ENCODE measurements around the gene MX2.

MX2 gene

GRCh38 chr21:41425588-41425953, 63.7 kb downstream of the MX2 start:
- H3K4me3 ChIP-seq (ENCODE audit: control insufficient read depth, low read depth, low read length) = peak overlapping the region; percentile 51
- no peak for DNase-seq (ENCODE audit: low read depth)
- no peak for TF ChIP-seq CTCF (conservative IDR thresholded peaks at IDR 0.05; ENCODE audit: control insufficient read depth, insufficient read depth, low read depth, low read length)

- H3K4me3 ChIP-seq (ENCODE audit: control insufficient read depth, low read depth, low read length) = peak within 1 kb of the TSS; percentile 51
- DNase-seq (ENCODE audit: low read depth) = peak; percentile 30
- TF ChIP-seq CTCF (conservative IDR thresholded peaks at IDR 0.05; ENCODE audit: control insufficient read depth, insufficient read depth, low read depth, low read length) = no peak
These were observed 64.3 kb downstream of the MX2 start, which contains the start of gene MX1 for GRCh38 chr21:41425954-41426675. Gene MX1, plus strand, starts transcription at chr21:41426239. Its CDS starts 5,832 bp downstream, at chr21:41432071.

GRCh38 chr21:41426676-41427404, 65.0 kb downstream of the MX2 start:
- TF ChIP-seq CTCF (conservative IDR thresholded peaks at IDR 0.05; ENCODE audit: control insufficient read depth, insufficient read depth, low read depth, low read length) = no peak
- peak overlapping the region; percentile 51 for H3K4me3 ChIP-seq (ENCODE audit: control insufficient read depth, low read depth, low read length)
- DNase-seq (ENCODE audit: low read depth) = no peak

GRCh38 chr21:41427556-41427955, 65.7 kb downstream of the MX2 start:
- H3K4me3 ChIP-seq (ENCODE audit: control insufficient read depth, low read depth, low read length) = no peak overlapping the region
- DNase-seq (ENCODE audit: low read depth) = no peak

GRCh38 chr21:41428311-41428710, 66.5 kb downstream of the MX2 start:
- no peak overlapping the region for H3K4me3 ChIP-seq (ENCODE audit: control insufficient read depth, low read depth, low read length)
- DNase-seq (ENCODE audit: low read depth) = no peak
- TF ChIP-seq CTCF (conservative IDR thresholded peaks at IDR 0.05; ENCODE audit: control insufficient read depth, insufficient read depth, low read depth, low read length) = no peak

More at GRCh38 chr21:41427556-41427955, 65.7 kb downstream of the MX2 start:
- TF ChIP-seq CTCF (conservative IDR thresholded peaks at IDR 0.05; ENCODE audit: control insufficient read depth, insufficient read depth, low read depth, low read length) = no peak

- no peak for DNase-seq (ENCODE audit: low read depth)
- no peak for TF ChIP-seq CTCF (conservative IDR thresholded peaks at IDR 0.05; ENCODE audit: control insufficient read depth, insufficient read depth, low read depth, low read length)
- no peak overlapping the region for H3K4me3 ChIP-seq (ENCODE audit: control insufficient read depth, low read depth, low read length)
These were observed 67.0 kb downstream of the MX2 start for GRCh38 chr21:41428847-41429246.

All from fibroblast of mammary gland (primary cell).